ENCODE measurements around the gene ADGRB3. TPM values are rescaled to one million over a fixed set of nuclear protein-coding genes. Genes with fewer than 3 reads are reported as not detected.

ADGRB3 gene
- total RNA-seq, 2 experiments from 2014 or later = not detected

DNA sequence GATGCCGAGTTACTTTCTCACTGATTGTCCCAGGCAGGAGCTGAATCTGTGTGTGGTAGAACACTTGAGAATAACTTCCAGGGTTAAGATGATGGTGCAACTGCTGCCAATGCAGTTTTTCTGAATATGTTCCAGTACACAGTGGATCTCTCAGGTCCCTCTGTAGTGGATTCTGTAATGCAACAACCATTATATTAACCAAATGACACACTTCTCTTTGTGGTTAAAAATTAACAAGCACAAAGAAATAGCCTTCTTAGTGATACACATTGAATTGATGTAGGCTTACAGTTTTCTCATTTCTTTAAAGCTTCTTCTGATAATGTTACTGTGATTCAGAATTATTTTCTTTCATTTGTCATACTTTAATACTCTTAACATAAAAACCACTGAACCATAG is 383.8 kb downstream of the ADGRB3 start:
- intact Hi-C loops (cut with micrococcal nuclease; ENCODE audit: unreplicated experiment) = no loop called here
- BruUV-seq (replicated peaks) = no TSS peak

DNA sequence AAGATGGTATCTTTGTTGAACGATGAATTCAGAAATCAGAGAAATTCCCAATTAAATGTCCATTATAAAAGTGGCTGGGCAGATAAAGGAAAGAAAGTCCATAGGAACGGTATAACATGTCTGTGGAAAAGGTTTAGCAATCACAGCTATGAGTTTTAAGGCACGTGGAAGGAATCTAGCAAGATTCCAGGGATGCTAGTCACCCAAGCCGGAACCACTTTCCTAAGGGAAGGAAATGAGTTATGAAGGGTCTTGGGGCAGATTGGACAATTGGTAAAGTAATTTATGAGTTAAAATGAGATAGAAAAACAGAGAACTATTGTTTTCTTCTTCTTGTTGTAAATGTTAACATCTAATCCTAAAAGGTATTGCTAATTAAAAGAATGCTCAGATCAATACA is 384.8 kb downstream of the ADGRB3 start:
- no TSS peak for BruUV-seq (replicated peaks)
- Histone ChIP-seq H3K27ac (ENCODE audit: low read depth, low read length, poor library complexity, severe bottlenecking) (no peak overlapping the region), H3K4me1 (ENCODE audit: insufficient read depth, low read length, poor library complexity, severe bottlenecking) (no peaks in the 10 kb centered on the region), H3K79me2 (ENCODE audit: insufficient read depth, low read depth, low read length) (no peaks in the 10 kb centered on the region), H4K20me1 (ENCODE audit: insufficient read depth, low read length) (no peaks in the 10 kb centered on the region), H3K4me2 (ENCODE audit: low read length) (no peak overlapping the region), H3K4me3 (ENCODE audit: low read depth, low read length, poor library complexity, severe bottlenecking) (no peak overlapping the region), H2AFZ (ENCODE audit: low read length) (no peak overlapping the region), H3K36me3 (ENCODE audit: insufficient read depth, low read length) (no peaks in the 10 kb centered on the region), H3K9me2 (ENCODE audit: insufficient read depth, low read length) (no peaks in the 10 kb centered on the region), H3K9me3 (ENCODE audit: low read length) (no peaks in the 10 kb centered on the region)
- ChIA-PET CTCF (ENCODE audit: unreplicated experiment) (no interaction called here), POLR2A (no interaction called here)
- TF ChIP-seq EZH2phosphoT487 (IDR thresholded peaks at IDR 0.05; ENCODE audit: borderline replicate concordance, low read depth, low read length) (no peak), CTCF (conservative IDR thresholded peaks at IDR 0.05; ENCODE audit: low read length) (no peak)
- intact Hi-C loops (cut with micrococcal nuclease; ENCODE audit: unreplicated experiment) = no loop called here
- no peak for DNase-seq (ENCODE audit: low spot score)

More for the DNA sequence above, 383.8 kb downstream of the ADGRB3 start:
- Histone ChIP-seq H3K36me3 (ENCODE audit: insufficient read depth, low read length) (no peaks in the 10 kb centered on the region), H3K27ac (ENCODE audit: low read depth, low read length, poor library complexity, severe bottlenecking) (no peak overlapping the region), H3K9me2 (ENCODE audit: insufficient read depth, low read length) (no peaks in the 10 kb centered on the region), H3K4me1 (ENCODE audit: insufficient read depth, low read length, poor library complexity, severe bottlenecking) (no peaks in the 10 kb centered on the region), H4K20me1 (ENCODE audit: insufficient read depth, low read length) (no peaks in the 10 kb centered on the region), H3K4me3 (ENCODE audit: low read depth, low read length, poor library complexity, severe bottlenecking) (no peak overlapping the region), H2AFZ (ENCODE audit: low read length) (no peak overlapping the region), H3K9me3 (ENCODE audit: low read length) (no peaks in the 10 kb centered on the region), H3K79me2 (ENCODE audit: insufficient read depth, low read depth, low read length) (no peaks in the 10 kb centered on the region), H3K4me2 (ENCODE audit: low read length) (no peak overlapping the region)
- POLR2A ChIA-PET = no interaction called here
- DNase-seq (ENCODE audit: low spot score) = no peak
- CTCF ChIA-PET (ENCODE audit: unreplicated experiment) = no interaction called here
- TF ChIP-seq EZH2phosphoT487 (IDR thresholded peaks at IDR 0.05; ENCODE audit: borderline replicate concordance, low read depth, low read length) (no peak), CTCF (conservative IDR thresholded peaks at IDR 0.05; ENCODE audit: low read length) (no peak)

GRCh38 chr6:69022993-69023392 is 387.9 kb downstream of the ADGRB3 start:
- TF ChIP-seq CTCF (conservative IDR thresholded peaks at IDR 0.05; ENCODE audit: low read length) (no peak), EZH2phosphoT487 (IDR thresholded peaks at IDR 0.05; ENCODE audit: borderline replicate concordance, low read depth, low read length) (no peak)
- Histone ChIP-seq H3K36me3 (ENCODE audit: insufficient read depth, low read length) (no peaks in the 10 kb centered on the region), H3K4me3 (ENCODE audit: low read depth, low read length, poor library complexity, severe bottlenecking) (no peak overlapping the region), H3K9me2 (ENCODE audit: insufficient read depth, low read length) (no peaks in the 10 kb centered on the region), H2AFZ (ENCODE audit: low read length) (no peak overlapping the region), H3K9me3 (ENCODE audit: low read length) (no peaks in the 10 kb centered on the region), H3K4me2 (ENCODE audit: low read length) (no peak overlapping the region), H4K20me1 (ENCODE audit: insufficient read depth, low read length) (no peaks in the 10 kb centered on the region), H3K4me1 (ENCODE audit: insufficient read depth, low read length, poor library complexity, severe bottlenecking) (no peaks in the 10 kb centered on the region), H3K79me2 (ENCODE audit: insufficient read depth, low read depth, low read length) (no peaks in the 10 kb centered on the region), H3K27ac (ENCODE audit: low read depth, low read length, poor library complexity, severe bottlenecking) (no peak overlapping the region)
- ChIA-PET CTCF (ENCODE audit: unreplicated experiment) (no interaction called here), POLR2A (interaction anchor here (0.6 to 0.8 kb wide), 2 partner anchors 11 to 188 kb away, joined by 3 read pairs; no protein-coding TSS in a partner anchor)
- BruUV-seq (replicated peaks) = no TSS peak
- no peak for DNase-seq (ENCODE audit: low spot score)
- intact Hi-C loops (cut with micrococcal nuclease; ENCODE audit: unreplicated experiment) = no loop called here

Measured in OCI-LY7 (cell line).